GM19193 (cell line): ENCODE results near the gene FSTL5.

Experiments used
- POLR2A ChIP-seq: IDR thresholded peaks from 4 replicates; pipeline ENCODE4 v1.6.1; 2011; ENCODE audit not compliant: insufficient read depth, insufficient read length; ENCODE audit errors: extremely low read depth

Gene FSTL5

DNA sequence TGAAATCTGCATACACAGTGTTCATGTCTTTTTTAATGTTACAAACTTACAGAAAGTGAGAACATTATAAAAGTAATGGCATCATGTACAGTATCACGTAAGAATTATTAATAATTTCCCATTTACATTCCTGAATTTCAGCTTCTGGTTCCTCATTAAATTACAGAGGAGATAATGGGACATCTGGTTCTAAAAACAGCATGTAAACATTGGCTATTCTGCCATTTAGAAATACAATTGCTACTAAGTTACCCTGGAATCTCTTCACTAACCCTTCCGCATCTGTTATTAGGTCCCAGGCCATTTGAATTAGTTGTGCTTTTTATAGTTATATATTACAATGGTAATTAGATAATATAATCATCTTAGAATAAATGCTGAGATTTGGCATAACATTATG lies 505.1 kb downstream of the FSTL5 start:
- no peak for TF ChIP-seq POLR2A

DNA sequence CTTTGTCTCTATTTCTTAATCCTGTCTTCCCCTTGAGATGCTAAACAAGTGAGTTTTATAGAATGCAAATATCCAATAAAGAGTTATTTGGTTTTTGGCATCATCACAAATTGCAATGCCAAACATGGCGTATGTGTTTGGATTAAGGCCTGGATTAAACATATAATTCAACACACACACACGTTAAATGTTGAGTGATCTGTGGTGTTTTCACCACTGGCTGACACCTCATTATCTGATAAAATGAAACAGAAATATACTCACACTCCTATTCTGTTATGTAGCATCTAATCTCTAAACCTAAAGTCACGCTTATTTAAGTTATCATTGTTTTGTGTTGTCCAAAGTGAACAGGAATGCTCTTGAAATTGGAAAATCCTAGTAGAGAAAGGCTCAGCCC lies 506.2 kb downstream of the FSTL5 start:
- TF ChIP-seq POLR2A, result no peak

DNA sequence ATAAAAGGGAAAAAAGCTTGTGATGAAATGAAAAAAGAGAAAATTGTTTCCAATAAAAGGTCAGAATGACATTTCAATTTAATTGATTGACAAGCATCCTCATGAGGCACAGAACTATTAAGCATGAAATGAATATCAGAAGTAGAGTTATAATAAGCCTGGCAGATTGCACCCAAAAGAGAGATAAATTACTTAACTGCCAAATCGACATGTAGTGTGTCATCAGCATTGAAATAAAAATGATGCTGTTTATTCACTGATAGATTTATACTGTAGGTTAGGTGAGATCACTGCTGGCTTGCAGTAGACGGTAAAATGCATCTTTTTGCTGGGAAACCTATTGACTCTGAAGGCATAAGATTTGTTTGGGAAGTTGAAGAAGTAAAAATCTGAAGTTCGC lies 507.2 kb downstream of the FSTL5 start:
- no peak for TF ChIP-seq POLR2A

DNA sequence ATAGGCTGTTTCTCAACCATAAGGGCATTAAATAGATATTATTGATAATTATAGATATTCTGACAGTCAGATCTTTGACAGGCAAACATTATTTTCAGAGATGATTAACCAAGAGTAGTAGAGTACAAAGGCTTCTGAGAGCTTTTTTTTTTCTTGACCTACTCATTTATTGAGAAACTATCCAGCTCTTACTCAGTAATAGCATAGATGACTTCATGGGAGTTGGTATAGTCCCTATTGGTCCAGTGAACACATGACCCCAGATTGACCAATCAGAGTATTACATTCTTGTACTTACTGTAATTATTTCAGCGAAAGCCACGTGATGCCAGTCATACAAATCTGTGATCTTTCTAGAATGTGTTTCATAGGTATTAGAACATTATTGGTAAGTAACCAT lies 508.7 kb downstream of the FSTL5 start:
- TF ChIP-seq POLR2A, result no peak

DNA sequence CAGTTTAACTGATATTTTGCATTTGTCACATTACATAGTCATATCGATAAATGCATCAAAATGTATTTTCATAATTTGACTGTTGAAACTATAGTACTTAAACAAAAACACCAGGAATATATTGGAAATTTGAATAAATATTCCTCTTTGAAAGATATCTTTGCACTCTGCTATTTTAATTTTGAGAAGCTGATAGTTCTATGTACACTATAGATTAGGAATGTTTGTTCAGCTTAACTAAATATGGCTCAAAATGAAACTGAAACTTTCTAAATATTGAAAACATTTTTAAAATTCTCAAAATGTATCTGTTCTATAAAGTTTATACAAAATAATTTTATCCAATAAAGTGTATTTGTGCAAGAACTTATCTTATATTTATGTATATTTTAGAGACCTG lies 510.1 kb downstream of the FSTL5 start:
- TF ChIP-seq POLR2A, result no peak

DNA sequence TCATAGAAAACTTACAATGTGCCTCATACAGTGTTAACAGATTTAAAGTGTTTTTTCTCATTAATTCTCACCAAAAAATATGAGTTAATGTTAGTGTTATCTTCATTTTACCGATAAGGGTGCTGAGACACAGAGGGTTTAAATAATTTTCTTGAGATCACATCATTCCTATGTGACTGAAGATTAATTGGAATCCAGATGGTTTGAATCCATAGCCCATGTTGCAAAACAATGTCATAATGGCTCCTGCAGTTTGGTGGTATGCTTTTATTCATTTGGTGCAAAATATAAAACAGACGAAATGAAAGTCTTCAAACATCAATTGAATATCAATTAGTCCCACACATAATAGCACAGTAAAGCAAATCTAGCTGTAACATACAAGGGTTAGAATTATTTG lies 512.2 kb downstream of the FSTL5 start:
- TF ChIP-seq POLR2A, result no peak

DNA sequence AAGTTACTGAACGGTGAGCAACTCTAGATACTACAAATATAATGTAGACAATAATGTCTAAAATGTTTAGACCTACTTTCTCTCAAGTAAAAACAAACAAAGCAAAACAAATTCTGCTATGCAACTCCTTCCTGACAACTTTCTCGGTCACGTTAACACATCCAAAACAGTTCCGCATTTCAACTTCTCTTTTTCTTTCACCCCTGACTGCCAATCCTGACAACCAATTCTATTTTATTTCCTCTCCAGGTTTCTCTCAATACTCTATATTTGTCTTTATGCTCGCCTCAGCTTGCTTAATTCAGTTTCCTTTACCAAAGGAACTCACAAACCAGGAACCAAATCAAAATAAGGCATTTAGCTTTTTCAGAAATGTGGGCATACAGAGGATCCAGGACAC lies 513.0 kb downstream of the FSTL5 start:
- no peak for TF ChIP-seq POLR2A

DNA sequence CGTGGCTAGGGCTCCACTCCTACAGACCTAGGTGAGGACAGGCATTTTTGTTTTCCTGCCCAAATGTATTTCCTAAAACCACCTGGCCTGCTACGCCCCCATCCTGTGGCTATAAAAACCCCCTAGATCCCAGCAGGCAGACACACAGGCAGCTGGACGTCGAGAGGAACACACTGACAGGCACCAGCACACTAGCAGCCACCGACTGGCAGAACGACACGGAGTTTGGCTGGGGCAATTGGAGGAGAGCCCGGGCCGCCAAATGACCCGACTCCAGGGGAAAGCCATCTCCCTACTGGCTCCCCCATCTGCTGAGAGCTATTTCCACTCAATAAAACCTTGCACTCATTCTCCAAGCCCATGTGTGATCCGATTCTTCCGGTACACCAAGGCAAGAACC lies 516.0 kb downstream of the FSTL5 start:
- TF ChIP-seq POLR2A, result no peak

DNA sequence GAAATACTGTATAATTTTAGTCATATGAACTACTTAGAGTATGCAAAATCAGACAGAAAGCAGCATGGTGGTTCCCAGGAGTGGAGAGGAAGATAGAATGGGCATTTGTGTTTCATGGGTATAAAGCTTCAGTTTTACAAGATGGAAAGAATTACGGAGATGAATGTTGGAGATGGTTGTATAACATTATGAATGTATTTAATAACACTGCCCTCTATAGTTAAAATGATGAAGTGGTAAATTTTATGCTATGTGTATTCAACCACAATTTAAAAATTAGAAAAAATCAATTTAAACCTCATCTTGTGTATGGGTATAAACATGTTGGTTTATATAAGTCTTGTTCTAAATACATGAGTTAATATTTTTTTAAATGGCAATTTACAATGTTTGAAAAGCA lies 521.1 kb downstream of the FSTL5 start:
- TF ChIP-seq POLR2A, result no peak

DNA sequence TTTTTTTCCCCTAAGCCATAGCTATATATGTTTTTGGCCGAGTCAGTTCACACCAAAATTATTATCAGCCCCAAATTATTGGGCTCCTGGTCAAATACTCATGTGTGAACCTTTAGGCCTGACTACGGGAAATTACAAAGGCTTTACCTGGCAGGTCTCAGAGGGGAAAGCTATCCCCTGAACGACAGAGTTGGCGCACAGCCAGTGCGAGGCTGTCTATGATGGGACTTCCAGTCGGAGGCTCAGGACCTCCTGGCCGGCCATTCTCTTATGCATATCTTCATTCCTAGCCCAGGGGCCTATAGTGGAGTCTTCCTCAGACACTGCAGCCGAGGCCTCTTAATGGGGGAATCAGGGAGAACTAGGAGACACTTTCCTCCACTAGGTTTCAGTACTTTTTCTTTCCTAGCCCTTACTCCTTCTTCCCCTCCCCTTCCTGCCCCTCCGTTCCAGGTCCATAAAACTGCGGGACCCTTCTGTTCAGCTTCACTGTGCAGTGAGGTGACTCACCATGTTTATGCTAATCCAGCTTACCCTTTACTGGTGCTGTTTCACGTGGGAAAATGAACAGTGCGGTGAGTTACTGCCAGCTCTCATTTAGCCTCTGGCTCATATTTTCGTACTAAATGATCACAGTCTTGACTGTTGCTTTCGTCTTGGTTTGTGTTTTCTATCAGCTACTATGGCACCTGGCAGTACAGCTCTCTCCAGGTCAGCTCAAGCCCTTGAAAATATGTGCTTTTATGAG lies 533.9 kb downstream of the FSTL5 start:
- no peak for TF ChIP-seq POLR2A

DNA sequence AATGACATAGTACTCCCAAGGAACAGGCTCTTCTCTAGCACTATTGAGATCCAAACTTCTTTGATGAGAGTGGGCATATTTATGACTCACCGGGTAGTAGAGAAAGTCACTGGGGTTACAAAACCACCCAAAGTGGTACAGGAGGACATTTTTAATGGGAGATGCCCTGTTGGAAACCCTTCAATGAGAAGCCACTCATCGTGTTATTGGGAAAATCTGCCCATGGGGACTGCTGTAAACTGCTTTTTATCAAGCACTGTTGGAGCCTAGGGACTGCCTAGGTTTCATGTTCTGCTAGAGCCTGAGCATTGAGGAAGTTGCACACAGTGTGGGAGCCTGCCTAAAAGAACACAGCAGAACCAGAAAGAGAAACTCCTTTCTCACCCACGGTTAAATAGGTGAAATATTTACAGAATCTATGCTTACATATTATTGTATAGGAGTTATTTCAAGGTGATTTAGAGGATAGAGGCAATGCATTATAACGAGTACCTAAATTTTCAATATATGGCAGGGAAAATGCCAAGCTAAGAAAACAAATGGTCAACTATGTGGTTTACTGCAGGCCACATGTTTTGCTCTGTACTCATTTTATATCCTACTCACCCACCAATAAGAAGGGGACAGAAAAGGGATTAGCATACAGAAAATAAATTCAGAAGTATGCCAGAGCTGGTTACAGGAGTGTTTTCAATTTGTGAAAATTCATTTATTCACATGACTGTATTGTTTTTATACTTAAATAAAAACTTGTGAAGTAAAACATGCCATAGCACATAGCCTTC lies 559.1 kb downstream of the FSTL5 start:
- no peak for TF ChIP-seq POLR2A

DNA sequence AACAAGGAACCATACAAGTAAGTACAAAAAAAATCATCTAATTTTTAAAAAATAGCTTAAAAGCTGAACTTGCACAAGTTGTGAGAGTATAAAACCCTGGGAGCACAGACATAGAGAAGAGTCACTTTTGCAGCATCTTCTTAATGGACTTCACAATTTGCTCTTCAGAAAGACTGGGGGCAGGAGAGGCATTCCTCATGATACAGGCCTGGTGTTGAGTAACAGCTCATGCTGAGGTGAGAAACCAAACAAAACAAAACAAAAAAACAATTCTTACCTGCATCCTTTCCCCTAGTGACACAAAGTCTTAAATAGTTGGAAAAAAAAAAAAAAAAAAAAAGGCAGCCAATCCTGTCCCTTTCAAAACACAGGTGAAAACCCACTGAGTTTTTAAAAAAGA lies 562.8 kb downstream of the FSTL5 start:
- TF ChIP-seq POLR2A, result no peak

DNA sequence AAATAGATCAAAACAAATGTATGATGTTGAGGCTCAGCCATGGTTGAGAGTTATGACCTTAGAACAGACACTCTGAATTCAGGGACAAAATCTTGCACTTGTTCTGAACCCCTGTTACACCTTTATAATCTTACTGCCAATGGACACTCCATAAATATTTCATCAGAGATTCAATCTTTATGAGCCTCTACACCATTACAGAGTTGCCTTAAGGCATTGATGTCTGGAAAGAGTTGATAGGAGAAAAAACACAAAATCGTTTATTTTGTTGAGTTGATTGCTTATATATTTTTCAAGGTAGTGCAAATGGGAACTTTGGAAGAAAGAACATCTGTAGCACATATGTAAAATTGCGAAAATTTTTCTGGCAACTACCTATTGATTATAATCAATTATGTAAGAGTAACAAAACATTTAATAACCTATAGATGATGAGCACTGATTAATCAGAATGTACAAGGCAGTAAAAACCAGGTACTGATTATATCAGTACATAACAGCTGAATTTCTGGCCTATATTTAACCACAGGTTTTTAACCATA lies 568.5 kb downstream of the FSTL5 start:
- TF ChIP-seq POLR2A, result no peak

DNA sequence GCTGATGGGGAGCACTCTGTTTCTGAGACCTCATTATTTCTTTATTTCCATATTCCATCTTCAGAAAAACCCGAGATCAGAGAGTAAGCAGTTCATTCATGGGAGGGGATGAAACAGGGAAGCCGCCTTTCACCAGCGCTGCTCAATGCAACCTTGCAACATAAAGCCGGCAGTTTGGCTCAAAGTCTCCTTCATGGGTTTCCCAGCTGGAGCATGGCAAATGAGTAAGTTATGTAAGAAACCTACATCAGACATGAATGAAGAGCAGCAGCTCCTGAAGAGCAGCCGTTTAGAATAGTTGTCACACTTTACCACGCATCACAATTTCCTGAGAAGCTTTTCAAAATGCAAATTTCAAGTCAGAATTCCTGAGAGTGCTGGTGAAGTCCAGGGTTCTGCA lies 578.8 kb downstream of the FSTL5 start:
- TF ChIP-seq POLR2A, result no peak

DNA sequence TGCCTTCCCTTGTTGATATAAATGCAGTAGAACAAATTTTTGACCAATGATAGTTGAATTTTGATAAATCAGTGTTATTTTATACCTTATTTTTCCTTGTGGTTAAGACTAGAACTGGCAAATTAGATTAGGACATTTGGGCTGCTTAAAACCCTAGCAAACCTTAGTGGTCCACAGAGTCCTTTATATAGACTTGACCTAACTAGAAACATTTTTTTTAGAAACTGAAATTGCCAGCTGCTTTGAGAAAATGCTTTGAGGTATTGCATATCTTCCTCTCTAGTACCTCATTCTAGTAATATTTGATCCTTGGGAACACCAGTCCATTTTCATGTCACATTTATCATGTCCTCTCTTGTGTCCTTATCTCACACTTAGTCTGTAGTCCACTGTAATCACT lies 580.3 kb downstream of the FSTL5 start:
- no peak for TF ChIP-seq POLR2A

DNA sequence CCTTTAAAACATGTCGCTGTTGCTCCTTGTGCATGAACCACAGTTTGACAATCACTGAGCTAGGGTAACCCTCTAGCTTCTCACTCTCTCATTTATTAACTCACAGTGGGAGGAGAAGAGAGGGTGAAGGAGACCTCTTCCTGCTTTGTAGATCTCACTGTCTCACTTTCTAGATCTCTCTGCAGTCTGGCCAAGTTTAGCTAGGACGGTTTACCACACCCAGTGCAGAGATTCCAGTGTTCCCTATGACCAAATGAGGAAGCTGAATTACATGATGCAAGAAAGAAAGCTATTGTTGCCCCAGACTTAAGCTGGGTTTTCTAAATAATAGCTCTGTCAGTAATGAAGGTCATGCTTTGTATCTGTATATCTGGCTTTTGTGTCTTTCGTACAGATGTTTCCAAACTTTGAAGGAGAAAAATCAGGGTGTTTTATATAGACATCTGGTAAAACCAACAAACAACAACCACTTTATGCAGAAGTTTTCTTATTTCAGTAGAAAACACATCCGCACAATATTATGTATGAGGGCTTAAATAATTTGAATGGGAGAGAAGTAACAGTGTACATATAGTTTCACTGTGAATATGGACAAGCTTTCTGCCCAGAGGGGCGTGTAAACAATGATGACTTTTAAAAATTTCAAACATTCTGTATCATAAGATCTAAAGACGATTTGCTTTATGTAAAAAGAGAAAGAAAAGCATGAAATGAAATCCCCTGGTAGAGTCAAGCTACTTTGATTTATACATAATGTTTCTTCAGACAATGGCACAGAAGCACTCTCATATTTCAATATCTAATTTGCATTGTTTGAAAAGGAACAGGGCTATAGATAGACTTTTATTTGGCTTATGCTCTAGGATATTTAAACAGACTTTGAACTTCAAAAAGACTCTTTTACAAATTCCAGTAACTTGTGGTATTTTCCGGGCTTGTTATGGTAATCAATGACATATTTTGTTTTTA lies 582.3 kb downstream of the FSTL5 start:
- TF ChIP-seq POLR2A, result no peak
